Activated CD8-positive, alpha-beta memory T cell treated with anti-CD3 and anti-CD28 coated beads, Interleukin-2, amount 50 U/mL, for 4 hours (primary cell): ENCODE results near the gene GTF2F1.
"Not testable (repeated sequence)": the region's sequence is repeated elsewhere in the genome, so short reads cannot be mapped to it uniquely, and the experiment has no call there.

ENCODE experiments used
- DNase-seq: peaks from one replicate; pipeline ENCODE4 v3.0.0-alpha.2; 2020

GTF2F1 gene, protein sequence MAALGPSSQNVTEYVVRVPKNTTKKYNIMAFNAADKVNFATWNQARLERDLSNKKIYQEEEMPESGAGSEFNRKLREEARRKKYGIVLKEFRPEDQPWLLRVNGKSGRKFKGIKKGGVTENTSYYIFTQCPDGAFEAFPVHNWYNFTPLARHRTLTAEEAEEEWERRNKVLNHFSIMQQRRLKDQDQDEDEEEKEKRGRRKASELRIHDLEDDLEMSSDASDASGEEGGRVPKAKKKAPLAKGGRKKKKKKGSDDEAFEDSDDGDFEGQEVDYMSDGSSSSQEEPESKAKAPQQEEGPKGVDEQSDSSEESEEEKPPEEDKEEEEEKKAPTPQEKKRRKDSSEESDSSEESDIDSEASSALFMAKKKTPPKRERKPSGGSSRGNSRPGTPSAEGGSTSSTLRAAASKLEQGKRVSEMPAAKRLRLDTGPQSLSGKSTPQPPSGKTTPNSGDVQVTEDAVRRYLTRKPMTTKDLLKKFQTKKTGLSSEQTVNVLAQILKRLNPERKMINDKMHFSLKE

DNA sequence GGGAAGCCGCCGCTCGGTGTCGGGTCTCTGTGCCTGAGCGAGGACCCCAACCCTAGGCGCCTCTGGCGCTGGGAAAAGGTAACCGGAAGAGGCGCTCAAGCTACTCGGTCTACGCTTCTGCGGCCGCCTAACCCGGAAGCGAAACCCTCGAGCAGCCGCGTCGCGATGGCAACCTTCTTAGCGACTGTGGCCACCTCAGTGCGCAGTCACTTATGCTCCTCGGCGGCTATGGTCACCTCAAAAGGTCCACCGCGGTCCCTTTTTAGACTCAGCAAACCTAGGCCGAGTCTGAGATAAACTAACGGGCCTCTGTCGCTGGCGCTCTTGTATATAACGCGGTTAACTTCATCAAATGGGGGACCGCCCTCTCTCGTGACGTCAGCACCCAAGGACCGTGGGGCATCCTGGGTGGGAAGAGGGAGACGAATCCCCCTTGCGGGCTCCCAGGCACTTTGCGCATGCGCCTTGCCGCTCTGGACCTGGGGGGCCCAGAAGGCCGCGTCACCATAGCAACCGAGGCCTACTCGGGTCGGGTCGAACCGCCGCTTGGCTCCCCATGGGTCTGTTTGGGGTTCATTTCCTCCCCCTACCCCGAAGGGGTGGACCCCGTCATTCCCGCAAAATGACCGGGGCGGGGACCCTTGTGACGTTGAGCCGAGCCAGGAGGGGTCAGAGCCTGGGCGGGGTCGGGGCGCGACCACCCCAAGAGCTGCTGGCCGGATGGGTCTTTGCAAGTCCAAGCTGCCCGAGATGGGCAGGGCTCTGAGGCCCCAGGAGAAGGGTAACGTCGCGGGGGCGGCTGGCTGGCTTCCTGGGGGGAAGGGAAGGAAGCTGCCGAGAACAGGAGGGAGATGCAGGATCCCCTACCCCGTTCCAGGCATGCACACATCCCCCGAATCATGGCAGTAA is at the start of gene GTF2F1:
GTF2F1 (minus strand) TSS at position 91 of the 909 bp plus-strand sequence. CDS start 169 bp downstream, outside the sequence.
- peak; percentile 96 for DNase-seq

DNA sequence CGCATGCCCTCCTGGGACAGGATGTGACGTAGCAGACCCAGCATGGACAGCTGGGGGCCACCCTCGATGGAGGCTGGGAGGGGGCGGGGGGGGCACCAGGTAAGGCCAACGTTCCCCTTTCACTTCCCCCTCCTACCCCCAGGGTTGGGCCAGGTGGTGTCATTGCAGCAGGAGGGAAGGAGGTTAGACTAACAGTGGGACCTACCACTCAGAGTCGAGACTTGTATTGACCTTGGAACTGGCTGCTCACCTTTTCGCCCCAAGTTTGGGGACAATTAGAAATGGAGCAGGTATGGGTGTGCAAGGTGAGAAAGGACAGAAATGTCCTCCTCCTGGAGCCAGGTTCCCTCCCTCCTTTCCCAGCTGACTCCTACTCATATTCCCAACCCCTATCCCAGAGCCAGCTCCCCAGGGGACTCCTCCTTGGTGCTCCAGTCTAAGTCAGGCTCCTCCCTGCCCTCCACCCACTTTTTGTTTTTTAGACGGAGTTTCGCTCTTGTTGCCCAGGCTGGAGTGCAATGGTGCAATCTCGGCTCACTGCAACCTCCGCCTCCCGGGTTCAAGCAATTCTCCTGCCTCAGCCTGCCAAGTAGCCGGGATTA is 49.2 kb upstream of the GTF2F1 start:
- no peak for DNase-seq

DNA sequence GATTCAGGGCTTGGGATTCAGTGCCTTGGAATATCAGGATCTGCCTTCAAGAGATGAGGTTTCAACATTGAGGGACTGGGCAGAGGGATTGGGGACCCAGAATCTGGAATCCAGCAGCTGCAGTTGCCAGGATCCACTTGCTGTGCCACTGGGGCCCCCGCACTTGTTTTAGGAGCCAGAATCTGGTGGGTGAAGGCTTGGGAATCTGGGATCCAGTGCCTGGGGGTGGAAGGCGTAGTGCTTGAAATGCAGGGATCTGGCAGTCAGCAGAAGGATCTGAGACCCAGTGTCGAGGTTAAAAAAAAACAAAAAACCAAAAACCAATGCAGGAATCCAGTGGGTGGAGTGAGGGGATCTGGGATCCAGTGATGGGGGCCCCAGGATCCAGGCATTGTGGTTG is 47.9 kb upstream of the GTF2F1 start:
- no peak for DNase-seq

DNA sequence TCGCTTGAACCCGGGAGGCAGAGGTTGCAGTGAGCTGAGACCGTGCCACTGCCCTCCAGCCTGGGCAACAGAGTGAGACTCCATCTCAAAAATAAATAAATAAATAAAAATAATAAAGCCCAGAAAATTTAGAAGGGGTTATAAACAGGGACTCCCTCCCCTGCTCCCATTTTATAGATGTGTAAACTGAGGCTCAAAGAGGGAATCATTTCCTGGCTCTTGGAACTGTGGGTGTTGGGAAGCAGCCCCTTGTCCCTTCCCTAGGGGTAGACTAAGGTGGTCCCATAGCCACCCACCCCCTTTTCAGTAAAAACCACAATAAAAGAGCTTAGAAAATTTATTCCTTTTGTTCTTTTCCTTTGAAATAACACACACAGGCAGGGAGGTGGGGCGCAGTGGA is 46.8 kb upstream of the GTF2F1 start:
- DNase-seq = no peak

DNA sequence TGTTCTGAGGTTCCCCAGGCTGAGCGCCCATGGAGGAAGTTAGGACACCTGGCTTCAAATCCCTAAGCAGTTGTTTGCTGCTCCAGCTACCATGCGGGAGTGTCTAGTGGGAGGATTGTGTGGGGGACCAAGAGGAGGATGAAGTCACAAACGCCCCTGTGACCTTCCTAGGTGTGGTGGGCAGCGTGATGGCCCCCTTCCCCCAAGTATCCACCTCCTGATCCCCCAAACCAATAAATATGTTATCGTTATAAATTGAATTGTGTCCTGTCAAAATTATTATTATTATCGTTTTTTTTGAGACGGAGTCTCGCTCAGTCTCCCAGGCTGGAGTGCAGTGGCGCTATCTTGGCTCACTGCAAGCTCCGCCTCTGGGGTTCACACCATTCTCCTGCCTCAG is 40.7 kb upstream of the GTF2F1 start, which contains the start of gene SLC25A41:
SLC25A41 (minus strand) TSS at position 101 of the 400 bp plus-strand sequence; CDS start at position 31, 70 bp downstream.
- no peak for DNase-seq

DNA sequence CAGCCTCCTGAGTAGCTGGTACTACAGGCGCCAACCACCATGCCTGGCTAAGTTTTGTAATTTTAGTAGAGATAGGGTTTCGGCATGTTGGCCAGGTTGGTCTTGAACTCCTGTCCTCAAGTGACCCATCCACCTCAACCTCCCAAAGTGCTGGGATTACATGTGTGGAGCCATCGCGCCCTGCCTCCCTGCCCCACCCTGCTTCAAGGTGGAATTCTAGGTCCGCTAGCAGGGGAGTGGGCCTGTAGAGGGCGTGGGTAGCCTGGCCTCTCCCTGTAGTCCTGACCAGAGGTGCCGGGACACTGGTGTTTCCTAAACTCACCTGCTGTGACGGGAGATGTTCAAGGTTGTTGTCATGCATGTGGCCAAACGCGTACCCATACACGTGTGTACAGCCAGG is 40.2 kb upstream of the GTF2F1 start:
- DNase-seq = no peak

DNA sequence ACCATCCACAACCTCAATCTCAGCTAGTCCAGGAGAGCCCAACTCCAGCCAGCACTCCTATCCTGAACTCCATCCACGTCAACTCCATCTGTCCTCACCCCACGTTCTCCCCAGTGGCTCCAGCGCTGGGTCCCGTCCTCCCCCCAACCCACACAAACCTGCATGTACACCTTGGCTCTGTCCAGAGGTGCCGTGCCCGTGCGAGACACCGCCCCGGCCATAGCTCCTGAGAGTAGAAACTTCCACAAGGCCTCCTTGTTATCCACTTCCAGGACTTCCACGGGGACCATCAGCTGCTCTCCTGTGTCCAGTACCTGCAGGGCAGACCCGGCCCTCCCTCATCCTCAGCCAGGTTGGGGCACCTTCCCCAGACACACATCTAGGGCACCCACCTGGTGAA is 38.9 kb upstream of the GTF2F1 start:
- no peak for DNase-seq

DNA sequence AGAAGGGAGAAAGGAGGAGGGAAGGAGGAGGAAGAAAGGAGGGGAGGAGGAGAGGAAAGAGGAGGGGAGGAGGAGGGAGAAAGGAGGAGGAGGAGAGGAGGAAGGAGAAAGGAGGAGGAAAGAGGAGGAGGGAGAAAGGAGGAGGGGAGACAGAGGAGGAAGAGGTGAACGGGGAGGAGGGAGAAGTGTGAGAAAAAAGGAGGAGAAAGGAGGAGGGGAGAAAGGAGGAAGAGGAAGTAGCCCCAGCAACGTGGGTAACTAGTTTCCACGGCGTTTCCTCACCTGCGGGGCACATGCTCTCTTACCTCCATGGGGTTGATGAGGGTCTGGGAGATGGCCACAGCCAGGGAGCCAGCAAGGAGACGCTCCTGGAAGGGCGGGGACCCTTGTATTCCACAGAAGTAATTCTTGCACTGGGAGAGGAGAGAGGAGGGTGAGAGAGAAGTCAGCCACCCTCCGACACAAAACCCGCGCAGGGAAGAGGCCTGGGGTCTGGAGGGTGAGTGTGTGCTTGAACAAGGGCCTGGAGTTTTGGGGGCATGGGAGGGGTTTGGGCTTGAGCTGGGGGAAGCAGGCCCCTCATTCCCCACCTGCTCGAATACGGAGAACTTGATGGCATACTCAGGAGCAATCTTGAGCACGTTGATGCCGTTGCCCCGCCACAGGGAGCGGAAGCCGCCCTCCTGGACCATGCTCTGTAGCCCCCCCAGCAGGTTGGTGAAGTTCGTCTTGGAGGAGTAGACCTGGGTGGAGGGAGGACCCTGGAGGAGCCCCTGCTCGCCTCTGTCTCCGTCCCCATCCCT is 36.7 kb upstream of the GTF2F1 start:
- DNase-seq = no peak

DNA sequence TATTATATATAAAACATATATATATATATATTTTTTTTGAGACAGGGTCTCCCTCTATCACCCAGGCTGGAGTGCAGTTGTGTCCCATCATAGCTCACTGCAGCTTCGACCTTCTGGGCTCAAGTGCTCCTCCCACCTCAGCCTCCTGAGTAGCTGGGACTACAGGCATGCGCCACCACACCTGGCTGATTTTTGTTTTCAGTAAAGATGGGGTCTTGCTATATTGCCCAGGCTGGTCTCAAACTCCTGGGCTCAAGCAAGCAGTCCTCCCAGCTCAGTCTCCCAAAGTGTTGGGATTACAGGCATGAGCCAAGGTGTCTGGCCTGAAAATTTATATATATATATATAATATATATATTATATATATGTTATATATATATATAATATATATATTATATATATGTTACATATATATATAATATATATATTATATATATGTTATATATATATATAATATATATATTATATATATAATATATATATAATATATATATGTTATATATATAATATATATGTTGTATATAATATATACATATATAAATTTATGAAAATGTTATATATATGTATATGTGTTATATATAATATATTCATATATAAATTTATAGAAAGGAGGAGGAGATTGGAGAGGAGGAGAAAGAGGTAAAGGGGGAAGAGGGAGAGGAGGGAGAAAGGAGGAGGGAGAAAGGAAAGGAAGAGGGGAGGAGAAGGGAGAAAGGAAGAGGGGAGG is 35.9 kb upstream of the GTF2F1 start:
- not testable (repeated sequence) for DNase-seq

DNA sequence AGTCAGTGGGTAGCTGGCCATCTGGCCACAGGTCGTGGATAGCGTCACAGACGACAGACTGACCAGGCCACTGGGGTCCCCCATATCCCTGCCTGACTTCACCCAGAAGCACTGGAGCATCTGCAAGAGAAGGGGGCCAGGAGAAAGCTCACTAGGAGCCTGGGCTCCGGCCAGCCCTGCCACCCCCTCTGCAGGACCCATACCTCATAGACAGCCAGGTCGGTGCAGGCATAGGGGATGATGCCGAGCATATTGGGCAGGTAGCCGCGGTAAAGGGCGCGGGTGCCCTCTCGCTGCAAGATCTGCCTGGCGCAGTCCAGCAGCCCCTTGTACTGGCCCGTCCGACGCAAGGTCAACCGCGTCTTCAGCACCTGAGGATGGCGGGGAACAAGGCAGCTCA is 34.2 kb upstream of the GTF2F1 start:
- DNase-seq = no peak

DNA sequence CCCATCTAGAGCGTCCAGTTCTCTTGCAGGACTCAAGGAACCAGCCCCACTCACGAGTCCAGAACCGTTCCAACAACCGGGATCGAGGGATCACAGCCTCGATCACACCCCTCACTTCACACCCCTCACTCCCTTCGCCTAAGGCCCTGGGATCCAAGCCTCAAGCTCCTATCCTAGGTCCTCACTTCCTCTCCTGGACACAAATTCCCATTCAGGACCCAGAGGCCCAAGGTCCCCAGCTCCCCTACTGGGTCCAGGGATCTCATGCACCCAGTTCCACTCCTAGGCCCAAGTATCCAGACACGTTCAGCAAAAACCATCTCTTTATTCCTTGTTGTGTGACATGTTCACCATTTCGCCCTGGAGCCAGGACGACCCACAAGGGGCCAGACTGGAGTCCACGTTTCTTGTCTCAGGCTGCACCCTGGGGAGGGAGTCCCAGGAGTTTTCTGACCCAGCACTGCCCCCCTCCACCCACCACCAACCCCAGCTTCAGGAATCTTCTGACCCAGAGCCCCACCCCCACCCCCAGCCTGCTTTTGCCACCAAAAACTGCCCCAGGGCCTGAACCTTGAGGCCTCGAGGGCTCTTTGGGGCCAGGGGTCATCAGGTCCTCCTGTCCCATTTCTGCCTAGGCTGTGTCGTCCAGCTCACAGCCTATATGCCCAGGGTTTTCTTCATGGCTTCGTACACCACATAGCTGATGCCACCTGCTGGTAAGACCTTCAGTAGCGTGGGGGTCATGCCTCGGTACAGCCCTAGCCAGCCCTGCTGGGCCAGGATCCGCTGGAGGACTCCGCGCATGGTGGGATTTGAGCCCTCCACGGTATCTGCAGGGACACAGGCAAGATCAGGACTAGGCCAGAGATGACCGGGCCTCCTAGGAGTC is 33.0 kb upstream of the GTF2F1 start:
- no peak for DNase-seq

DNA sequence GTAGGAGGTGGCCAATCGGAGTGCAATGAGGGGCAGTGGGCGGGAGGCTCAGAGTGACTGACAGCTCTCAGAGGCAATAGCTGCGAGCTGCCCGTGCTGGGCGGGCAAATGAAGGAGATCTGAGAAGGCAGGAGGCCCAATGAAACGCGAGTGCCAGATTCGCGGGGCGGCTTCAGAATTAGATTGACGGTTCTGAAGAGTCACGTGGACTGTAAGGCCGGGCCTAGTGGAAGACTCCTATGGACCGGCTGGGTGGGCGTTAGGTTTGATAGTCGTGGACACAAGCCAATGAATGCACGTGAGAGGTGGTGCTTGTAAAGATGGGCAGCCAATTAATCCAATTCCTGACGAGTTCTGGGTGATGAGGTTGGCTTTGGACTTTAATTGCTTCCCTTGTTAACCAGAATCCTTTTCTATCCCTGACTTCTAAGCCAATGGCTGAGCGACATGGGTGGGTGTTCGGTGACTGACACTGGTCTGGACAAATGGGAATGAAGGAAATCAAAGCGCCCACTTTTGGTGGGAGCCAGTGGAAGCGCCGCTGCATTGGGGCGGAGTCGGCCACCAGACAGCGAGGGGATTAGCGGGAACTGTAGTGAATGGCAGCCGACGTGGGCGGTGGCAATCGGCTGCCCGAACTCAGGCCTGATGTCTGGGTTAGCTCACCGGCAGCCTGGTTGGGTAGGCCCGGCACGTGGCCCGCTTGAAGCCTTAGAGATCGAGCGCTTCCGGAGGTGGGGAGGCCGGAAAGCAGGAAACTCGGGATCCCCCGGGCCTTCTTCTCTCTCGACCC is 32.2 kb upstream of the GTF2F1 start:
- DNase-seq = peak; percentile 98

DNA sequence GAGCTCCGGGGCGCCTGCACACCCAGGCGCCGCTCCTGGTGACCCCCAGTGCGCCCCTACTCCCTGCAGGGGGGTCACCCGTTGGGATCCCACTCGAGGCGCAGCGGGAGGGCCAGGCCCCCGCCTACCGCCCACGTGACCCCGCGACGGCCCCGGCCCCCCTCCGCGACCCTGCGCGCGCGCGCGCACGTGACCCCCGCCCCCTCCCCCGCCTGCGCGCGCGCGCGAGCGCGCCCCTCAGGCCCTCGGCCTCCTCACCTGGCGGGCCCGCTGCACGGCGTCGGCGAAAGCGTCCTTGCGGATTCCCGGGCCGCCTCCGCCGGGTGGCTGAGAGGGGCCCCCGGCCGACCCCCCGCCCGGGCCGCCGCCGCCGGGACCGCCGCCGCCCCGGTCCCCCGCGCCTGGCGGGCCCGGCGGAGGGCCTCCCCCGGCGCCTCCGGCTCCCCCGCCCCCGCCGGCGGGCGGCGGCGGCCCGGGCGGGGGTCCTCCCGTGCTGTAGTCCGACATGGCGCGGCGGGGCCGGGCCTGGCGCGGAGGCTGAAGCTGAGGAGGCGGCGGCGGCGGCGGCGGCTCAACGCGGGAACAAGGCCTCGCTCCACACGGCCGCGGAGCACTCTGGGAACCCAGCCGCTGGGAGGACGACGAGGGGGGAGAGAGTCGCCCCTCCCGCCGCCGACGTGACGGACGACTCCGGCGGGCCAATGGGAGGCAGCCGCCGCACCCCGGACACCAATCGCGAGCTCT is 31.4 kb upstream of the GTF2F1 start, which contains the start of gene KHSRP:
KHSRP (minus strand) TSS at position 617 of the 744 bp plus-strand sequence; CDS start at position 507, 110 bp downstream.
- peak; percentile 55 for DNase-seq

DNA sequence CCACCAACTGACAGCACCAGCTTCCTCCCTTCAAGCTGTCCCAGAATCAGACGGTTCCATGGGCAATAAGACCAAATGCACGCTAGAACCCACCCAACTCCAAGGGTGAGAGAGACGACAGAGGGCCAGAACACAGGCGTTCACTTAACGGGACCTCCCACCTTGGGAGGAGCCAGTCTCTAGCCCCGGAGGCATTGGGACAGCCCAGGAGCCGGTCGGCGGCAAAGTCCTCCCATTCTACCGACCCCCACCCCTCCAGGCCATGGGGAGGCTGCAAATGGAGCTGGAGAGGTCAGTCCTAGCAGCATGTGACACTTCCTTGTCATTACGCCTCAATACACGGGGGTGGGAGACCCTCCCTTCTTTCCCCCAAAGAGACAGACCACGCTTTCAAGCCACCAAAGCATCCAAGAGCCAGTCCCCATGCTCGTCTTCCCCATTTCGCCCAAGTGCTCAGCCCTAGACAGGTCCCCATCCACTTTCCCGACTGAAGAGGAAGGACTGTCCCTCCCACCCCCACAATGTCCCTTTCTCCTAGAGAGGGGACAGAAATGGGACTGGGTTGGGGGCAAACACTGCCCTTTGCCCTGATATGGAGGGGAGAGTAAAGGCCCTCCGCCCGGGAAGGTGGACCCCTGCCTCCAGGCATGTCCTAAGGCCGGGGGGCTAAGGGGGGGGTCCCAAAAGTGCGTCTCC is 30.7 kb upstream of the GTF2F1 start:
- DNase-seq = peak; percentile 39

DNA sequence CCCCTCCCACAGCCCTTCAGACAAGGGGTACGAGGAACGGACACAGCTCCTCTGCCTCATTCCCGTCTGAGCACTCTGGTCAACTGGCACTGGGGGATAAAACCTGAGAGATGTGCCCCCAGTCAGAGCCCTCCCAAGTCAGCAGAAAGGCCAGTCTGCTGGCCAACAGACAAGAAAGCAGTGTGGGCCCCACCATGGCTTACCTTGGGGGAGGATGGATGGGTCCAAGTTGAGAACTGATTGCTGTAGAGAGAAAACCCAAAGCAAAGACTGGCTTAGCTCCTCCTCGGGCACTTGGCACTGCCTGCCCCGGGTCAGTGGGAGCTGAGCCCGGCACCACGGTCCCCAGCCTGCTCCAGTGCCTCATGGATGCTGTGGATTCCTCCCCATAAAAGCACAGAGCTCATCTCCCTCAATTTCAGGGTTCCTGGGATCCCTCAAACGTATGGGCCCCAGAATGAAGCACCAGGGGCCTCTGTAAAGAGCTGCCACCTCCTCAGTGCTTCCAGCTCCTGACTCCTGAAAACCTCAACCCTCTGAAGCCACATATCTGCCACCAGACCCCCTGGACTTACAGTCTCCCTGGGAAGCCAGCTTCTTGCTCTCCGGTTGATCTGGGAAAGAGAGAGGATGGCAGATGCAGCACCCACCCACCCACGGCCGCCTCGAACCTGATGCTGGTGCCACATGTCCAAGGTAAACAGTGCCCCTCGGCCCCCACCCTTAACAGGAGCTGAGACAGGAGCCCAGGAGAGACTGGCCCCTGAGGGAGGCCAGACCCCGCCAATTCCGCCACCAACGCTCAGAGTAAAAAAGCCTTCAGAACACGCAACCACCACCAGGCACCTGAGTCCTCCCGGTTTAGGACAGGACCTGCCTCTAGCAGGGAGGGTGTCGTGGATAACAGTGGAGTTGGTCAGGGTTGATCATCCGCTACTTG is 28.4 kb upstream of the GTF2F1 start:
- no peak for DNase-seq

DNA sequence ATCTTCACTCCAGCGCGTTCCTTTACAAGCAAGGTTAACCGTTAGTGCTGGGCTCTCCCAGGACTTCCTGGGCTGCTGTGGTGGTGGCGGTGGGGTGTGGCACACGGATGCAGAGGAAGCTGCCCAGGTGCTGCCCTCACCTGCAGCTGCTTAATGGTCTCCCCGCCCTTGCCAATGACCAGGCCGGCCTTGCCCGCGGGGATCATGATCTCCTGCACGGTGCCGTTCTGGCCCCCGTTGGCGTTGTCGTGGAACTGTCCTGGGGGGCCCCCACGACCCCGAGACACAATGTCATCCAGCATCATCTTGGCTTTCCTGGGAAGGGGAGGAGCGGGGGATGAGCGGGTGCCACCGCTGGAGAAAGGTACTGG is 25.6 kb upstream of the GTF2F1 start:
- DNase-seq = no peak
